ENCODE measurements around the gene NNAT. TPM values are rescaled to one million over a fixed set of nuclear protein-coding genes. Genes with fewer than 3 reads are reported as not detected.

Gene NNAT
- total RNA-seq, 1 experiment from 2014 or later: 43.1 TPM

DNA sequence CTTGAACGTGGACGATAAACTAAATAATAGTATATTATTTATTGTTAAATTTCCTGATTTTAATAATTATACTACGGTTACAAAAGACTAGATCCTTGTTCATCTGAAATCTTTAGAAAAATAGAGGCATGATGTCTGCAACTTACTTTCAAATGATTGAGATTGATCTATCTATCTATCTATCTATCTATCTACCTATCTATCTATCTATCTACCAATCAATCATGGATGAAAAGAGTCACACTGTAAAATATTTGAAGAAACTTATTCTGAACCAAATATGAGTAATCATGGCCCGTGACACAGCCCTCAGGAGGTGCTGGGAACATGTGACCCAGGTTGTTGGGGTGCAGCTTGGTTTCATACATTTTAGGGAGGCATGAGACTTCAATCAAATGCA lies 18.4 kb downstream of the NNAT start:
- no peak overlapping the region for H2AFZ ChIP-seq (ENCODE audit: low read length)
- H2BK120ac ChIP-seq (ENCODE audit: low read depth, low read length, poor library complexity, severe bottlenecking): no peak overlapping the region
- no peaks in the 10 kb centered on the region for H3K79me1 ChIP-seq (ENCODE audit: insufficient read depth, low read depth, low read length, poor library complexity, severe bottlenecking)
- TF ChIP-seq, protein P1, sequence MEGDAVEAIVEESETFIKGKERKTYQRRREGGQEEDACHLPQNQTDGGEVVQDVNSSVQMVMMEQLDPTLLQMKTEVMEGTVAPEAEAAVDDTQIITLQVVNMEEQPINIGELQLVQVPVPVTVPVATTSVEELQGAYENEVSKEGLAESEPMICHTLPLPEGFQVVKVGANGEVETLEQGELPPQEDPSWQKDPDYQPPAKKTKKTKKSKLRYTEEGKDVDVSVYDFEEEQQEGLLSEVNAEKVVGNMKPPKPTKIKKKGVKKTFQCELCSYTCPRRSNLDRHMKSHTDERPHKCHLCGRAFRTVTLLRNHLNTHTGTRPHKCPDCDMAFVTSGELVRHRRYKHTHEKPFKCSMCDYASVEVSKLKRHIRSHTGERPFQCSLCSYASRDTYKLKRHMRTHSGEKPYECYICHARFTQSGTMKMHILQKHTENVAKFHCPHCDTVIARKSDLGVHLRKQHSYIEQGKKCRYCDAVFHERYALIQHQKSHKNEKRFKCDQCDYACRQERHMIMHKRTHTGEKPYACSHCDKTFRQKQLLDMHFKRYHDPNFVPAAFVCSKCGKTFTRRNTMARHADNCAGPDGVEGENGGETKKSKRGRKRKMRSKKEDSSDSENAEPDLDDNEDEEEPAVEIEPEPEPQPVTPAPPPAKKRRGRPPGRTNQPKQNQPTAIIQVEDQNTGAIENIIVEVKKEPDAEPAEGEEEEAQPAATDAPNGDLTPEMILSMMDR (conservative IDR thresholded peaks at IDR 0.05): no peak
- H2AK5ac ChIP-seq (ENCODE audit: insufficient read length, low read length): no peak overlapping the region
- no peak overlapping the region for H2BK15ac ChIP-seq (ENCODE audit: low read depth, low read length)
- H3K27me3 ChIP-seq (ENCODE audit: insufficient read depth, low read length): no peaks in the 10 kb centered on the region
- no peak overlapping the region for H2BK5ac ChIP-seq (ENCODE audit: insufficient read length, low read length)
- no peaks in the 10 kb centered on the region for H3K23me2 ChIP-seq (ENCODE audit: insufficient read length, low read depth, low read length, poor library complexity, severe bottlenecking)
- no peak overlapping the region for H4K8ac ChIP-seq (replicated peaks; ENCODE audit: insufficient read length, low read depth, low read length)
- H4K5ac ChIP-seq (ENCODE audit: insufficient read length, low read depth, low read length): no peak overlapping the region
- WGBS (ENCODE audit: extremely low coverage, insufficient read length, low lambda C conversion rate): no CpG with 5 or more reads among the region's 4 CpGs
- H3K4me2 ChIP-seq (ENCODE audit: insufficient read depth, insufficient read length, low read length): no peak overlapping the region
- H3K9ac ChIP-seq (ENCODE audit: extremely low read depth, insufficient read length, low read length): no peak overlapping the region
- H2BK20ac ChIP-seq (ENCODE audit: low read depth, low read length, poor library complexity, severe bottlenecking): no peak overlapping the region
- H3K4ac ChIP-seq (ENCODE audit: low read depth, low read length): no peak overlapping the region
- no peaks in the 10 kb centered on the region for H3K9me3 ChIP-seq (ENCODE audit: control insufficient read depth, low read depth, low read length)
- no peak overlapping the region for H3K27ac ChIP-seq (ENCODE audit: insufficient read length, low read depth, low read length)
- H3K23ac ChIP-seq (ENCODE audit: insufficient read length, low read depth, low read length): no peak overlapping the region
- no peak for DNase-seq
- no peaks in the 10 kb centered on the region; the same call in 1 of the 2 replicates for H3K4me1 ChIP-seq (ENCODE audit: insufficient read depth, low read length)
- H3K36me3 Mint-ChIP-seq (ENCODE audit: insufficient read depth in 1 of 3, low read depth in 3 of 3): no peaks in the 10 kb centered on the region
- H3K27me3 Mint-ChIP-seq (ENCODE audit: low read depth): no peaks in the 10 kb centered on the region
- H3K9me3 Mint-ChIP-seq: no peaks in the 10 kb centered on the region
- H3K14ac ChIP-seq (ENCODE audit: insufficient read depth, low read length): no peak overlapping the region
- H3T11ph ChIP-seq (ENCODE audit: low read length): no peak overlapping the region
- no peak overlapping the region for H3K27ac Mint-ChIP-seq
- H3K4me3 Mint-ChIP-seq: no peak overlapping the region
- no peak overlapping the region for H2BK12ac ChIP-seq (ENCODE audit: insufficient read length, low read depth, low read length)
- H3K79me2 ChIP-seq (ENCODE audit: insufficient read depth, low read length): no peaks in the 10 kb centered on the region
- no peak overlapping the region for H3K56ac ChIP-seq (ENCODE audit: insufficient read length, low read depth, low read length)
- no peaks in the 10 kb centered on the region for H4K20me1 ChIP-seq (ENCODE audit: control insufficient read depth, insufficient read depth, insufficient read length)
- no peak overlapping the region for H4K91ac ChIP-seq (ENCODE audit: insufficient read length, low read depth, low read length)
- H3K18ac ChIP-seq (ENCODE audit: insufficient read length, low read depth, low read length): no peak overlapping the region
- peaks cover 23 to 27% of the 10 kb centered on the region in 2 experiments for H3K4me1 Mint-ChIP-seq
